GM20000 (cell line): ENCODE results near the gene CALML5.

Source experiments
- DNase-seq: peaks from one replicate; pipeline ENCODE4 v3.0.0; 2012; ENCODE audit warnings: low spot score
- TF ChIP-seq, protein P1 (sequence below): IDR thresholded peaks from 2 replicates; pipeline ENCODE4 v1.5.1; 2012; ENCODE audit warnings: mild to moderate bottlenecking, control low read depth; ENCODE audit errors: extremely low read depth, missing control alignments

The CALML5 gene

GRCh38 chr10:5528989-5529701, 29.8 kb upstream of the CALML5 start:
- no peak for DNase-seq

GRCh38 chr10:5527332-5528200, 28.2 kb upstream of the CALML5 start:
- DNase-seq, result no peak
- TF ChIP-seq, protein P1, sequence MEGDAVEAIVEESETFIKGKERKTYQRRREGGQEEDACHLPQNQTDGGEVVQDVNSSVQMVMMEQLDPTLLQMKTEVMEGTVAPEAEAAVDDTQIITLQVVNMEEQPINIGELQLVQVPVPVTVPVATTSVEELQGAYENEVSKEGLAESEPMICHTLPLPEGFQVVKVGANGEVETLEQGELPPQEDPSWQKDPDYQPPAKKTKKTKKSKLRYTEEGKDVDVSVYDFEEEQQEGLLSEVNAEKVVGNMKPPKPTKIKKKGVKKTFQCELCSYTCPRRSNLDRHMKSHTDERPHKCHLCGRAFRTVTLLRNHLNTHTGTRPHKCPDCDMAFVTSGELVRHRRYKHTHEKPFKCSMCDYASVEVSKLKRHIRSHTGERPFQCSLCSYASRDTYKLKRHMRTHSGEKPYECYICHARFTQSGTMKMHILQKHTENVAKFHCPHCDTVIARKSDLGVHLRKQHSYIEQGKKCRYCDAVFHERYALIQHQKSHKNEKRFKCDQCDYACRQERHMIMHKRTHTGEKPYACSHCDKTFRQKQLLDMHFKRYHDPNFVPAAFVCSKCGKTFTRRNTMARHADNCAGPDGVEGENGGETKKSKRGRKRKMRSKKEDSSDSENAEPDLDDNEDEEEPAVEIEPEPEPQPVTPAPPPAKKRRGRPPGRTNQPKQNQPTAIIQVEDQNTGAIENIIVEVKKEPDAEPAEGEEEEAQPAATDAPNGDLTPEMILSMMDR, result no peak

More at GRCh38 chr10:5528989-5529701, 29.8 kb upstream of the CALML5 start:
- TF ChIP-seq, protein P1, result no peak

DNA sequence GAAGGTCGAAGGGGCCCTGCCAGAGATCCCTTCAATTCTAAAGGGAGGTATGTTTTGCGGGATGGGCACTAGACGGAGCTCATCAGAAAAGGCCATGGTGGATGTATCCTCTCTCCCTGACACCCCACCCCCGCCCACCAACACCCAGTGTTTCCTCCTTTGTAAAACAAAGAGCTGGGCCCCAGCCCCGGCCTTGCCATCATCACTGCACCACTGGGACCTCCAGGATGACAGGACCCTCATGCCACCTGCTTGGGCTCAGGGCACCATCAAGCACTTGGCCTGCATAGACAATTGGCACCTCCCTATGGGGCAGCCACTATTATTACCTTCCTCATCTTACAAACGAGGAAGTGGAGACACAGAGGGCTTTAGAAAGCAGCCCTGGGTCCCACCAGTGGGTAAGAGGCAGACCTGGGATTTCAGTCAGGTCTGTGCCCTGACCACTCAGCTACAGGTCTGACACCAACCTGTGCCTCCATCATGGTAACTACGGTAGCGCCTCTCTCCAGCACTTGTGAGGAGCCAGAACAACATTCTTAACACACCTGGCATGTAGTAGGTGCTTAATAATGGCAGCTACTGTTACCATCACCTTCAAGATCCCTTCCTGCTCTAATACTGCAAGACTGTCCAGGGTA, 27.4 kb upstream of the CALML5 start:
- DNase-seq, result no peak
- TF ChIP-seq, protein P1, result no peak

GRCh38 chr10:5525561-5526341, 26.4 kb upstream of the CALML5 start:
- DNase-seq, result no peak
- TF ChIP-seq, protein P1, result no peak

DNA sequence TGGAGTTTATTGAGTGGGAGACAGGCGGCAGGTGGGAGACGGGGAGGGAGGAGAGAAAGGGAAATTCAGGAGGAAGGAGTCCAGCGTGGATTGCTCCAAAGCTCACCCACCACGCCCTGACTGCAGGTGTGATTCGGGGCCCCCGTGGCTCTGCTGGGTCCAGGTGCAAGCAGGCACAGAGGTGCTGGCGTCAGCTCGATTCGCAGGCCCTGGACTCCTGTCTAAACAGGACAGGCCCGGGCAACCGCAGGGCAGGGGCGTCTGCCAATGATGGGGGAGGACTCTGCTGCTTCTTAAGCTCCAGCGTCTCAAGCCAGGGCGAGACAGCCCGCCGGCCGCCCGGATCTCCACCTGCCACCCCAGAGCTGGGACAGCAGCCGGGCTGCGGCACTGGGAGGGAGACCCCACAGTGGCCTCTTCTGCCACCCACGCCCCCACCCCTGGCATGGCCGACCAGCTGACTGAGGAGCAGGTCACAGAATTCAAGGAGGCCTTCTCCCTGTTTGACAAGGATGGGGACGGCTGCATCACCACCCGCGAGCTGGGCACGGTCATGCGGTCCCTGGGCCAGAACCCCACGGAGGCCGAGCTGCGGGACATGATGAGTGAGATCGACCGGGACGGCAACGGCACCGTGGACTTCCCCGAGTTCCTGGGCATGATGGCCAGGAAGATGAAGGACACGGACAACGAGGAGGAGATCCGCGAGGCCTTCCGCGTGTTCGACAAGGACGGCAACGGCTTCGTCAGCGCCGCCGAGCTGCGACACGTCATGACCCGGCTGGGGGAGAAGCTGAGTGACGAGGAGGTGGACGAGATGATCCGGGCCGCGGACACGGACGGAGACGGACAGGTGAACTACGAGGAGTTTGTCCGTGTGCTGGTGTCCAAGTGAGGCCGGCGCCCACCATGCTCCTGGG, 25.5 kb upstream of the CALML5 start, which contains the start of gene CALML3:
TSS of gene CALML3 (plus strand) at position 321 of the 920 bp plus-strand sequence. CDS start at position 446, 125 bp downstream.
- TF ChIP-seq, protein P1, result no peak
- DNase-seq, result no peak
